DND-41 (cell line): ENCODE measurements around the gene ZNF521.

Experiments
- ATAC-seq: fragments of 200-7000 bp; cut with Tn5 transposase; 3 replicates; pipeline ENCODE4 v1.9.1; 2021; ENCODE audit warnings: low read depth; ENCODE audit not compliant: insufficient read depth
- DNase-seq: peaks from one replicate; pipeline ENCODE4 v3.0.0-alpha.2; 2020
- H2AFZ ChIP-seq: 2 replicates; pipeline ENCODE4 v1.6.0; 2012; ENCODE audit warnings: low read depth, low read length
- H3K27ac ChIP-seq: 2 replicates; pipeline ENCODE4 v1.5.1; 2012; ENCODE audit warnings: low read length, inconsistent platforms
- H3K27me3 ChIP-seq: fragments of 200-600 bp; sonication (generic); 2 replicates; pipeline ENCODE4 v1.6.0; 2012; ENCODE audit warnings: low read length, mild to moderate bottlenecking, inconsistent platforms; ENCODE audit not compliant: insufficient read depth, poor library complexity
- H3K36me3 ChIP-seq: 2 replicates; pipeline ENCODE4 v1.5.1; 2012; ENCODE audit warnings: low read length, inconsistent platforms; ENCODE audit not compliant: insufficient read depth
- H3K4me1 ChIP-seq: 2 replicates; pipeline ENCODE4 v1.5.1; 2012; ENCODE audit warnings: mild to moderate bottlenecking, low read length; ENCODE audit not compliant: insufficient read depth
- H3K4me2 ChIP-seq: 2 replicates; pipeline ENCODE4 v1.6.0; 2012; ENCODE audit warnings: mild to moderate bottlenecking, moderate library complexity, low read length, inconsistent platforms; ENCODE audit not compliant: insufficient read depth
- H3K4me3 ChIP-seq, 2 experiments: fragments of 200-600 bp in 1 of 2; shearing (Covaris generic) in 1 of 2; 2 replicates each; pipeline ENCODE4 v1.5.1; 2012 to 2016; ENCODE audit warnings: inconsistent platforms in 2 of 2, low read length in 2 of 2, mild to moderate bottlenecking in 2 of 2, low read depth in 1 of 2, moderate library complexity in 1 of 2
- H3K79me2 ChIP-seq: 2 replicates; pipeline ENCODE4 v1.6.0; 2012; ENCODE audit warnings: low read length, inconsistent platforms; ENCODE audit not compliant: insufficient read depth
- H3K9ac ChIP-seq: 2 replicates; pipeline ENCODE4 v1.6.0; 2012; ENCODE audit warnings: low read depth, mild to moderate bottlenecking, inconsistent platforms, low read length, moderate library complexity
- H3K9me3 ChIP-seq: 2 replicates; pipeline ENCODE4 v1.5.1; 2012; ENCODE audit warnings: low read length, moderate library complexity, mild to moderate bottlenecking, inconsistent platforms; ENCODE audit not compliant: insufficient read depth, severe bottlenecking
- H4K20me1 ChIP-seq: 2 replicates; pipeline ENCODE4 v1.6.0; 2012; ENCODE audit warnings: low read length; ENCODE audit not compliant: insufficient read depth
- EZH2 ChIP-seq: IDR thresholded peaks from 3 replicates; pipeline ENCODE4 v1.6.1; 2012; ENCODE audit warnings: borderline replicate concordance, low read depth, mild to moderate bottlenecking, moderate library complexity, low read length, inconsistent platforms; ENCODE audit not compliant: severe bottlenecking
- TF ChIP-seq, protein P1 (sequence below): IDR thresholded peaks from 2 replicates; pipeline ENCODE4 v1.5.1; 2012; ENCODE audit warnings: borderline replicate concordance, low read length, moderate library complexity, mild to moderate bottlenecking; ENCODE audit not compliant: poor library complexity, severe bottlenecking; ENCODE audit errors: extremely low read depth

Gene ZNF521

DNA sequence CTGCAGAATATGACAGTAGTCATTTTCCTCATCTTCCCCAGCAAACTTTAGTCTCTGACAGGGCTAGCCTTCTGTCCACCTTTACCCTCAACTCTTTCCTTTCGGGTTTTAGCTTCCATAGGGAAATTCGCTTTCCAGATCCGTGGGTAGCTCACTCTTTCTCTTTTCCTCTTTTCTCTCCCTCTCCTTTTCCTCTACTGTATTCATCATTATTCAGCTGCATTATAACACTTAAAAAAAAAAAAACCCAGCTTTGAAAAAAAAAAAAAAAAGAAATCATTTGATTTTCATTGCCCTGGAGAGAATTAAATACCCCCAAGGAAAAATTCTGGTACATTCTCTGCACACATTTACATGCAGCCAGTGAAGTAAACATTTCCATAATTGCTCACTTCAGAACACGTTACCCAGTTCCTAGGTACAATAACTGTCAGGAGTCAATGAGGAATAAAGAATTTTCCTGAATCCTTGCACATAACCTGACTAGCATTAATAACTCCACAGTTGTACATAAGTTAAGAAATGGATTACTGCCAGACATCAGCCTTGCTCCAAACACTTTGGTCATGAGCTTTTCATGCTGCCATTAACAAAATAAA lies 63.5 kb downstream of the ZNF521 start:
- no peaks in the 10 kb centered on the region for H3K4me1 ChIP-seq
- no peak overlapping the region for H2AFZ ChIP-seq
- no peak overlapping the region for H3K4me3 ChIP-seq
- no peaks in the 10 kb centered on the region for H3K36me3 ChIP-seq
- H3K27me3 ChIP-seq, result no peaks in the 10 kb centered on the region
- no peak for ATAC-seq
- no peak overlapping the region for H3K4me2 ChIP-seq
- H4K20me1 ChIP-seq, result no peaks in the 10 kb centered on the region
- no peak overlapping the region for H3K27ac ChIP-seq
- no peak overlapping the region for H3K9ac ChIP-seq
- no peak for DNase-seq
- H3K9me3 ChIP-seq, result no peaks in the 10 kb centered on the region
- H3K79me2 ChIP-seq, result no peaks in the 10 kb centered on the region
- TF ChIP-seq, protein P1, sequence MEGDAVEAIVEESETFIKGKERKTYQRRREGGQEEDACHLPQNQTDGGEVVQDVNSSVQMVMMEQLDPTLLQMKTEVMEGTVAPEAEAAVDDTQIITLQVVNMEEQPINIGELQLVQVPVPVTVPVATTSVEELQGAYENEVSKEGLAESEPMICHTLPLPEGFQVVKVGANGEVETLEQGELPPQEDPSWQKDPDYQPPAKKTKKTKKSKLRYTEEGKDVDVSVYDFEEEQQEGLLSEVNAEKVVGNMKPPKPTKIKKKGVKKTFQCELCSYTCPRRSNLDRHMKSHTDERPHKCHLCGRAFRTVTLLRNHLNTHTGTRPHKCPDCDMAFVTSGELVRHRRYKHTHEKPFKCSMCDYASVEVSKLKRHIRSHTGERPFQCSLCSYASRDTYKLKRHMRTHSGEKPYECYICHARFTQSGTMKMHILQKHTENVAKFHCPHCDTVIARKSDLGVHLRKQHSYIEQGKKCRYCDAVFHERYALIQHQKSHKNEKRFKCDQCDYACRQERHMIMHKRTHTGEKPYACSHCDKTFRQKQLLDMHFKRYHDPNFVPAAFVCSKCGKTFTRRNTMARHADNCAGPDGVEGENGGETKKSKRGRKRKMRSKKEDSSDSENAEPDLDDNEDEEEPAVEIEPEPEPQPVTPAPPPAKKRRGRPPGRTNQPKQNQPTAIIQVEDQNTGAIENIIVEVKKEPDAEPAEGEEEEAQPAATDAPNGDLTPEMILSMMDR, result no peak
- TF ChIP-seq EZH2, result no peak

GRCh38 chr18:25287106-25287505 lies 64.9 kb downstream of the ZNF521 start:
- Histone ChIP-seq H4K20me1 (no peaks in the 10 kb centered on the region), H2AFZ (no peak overlapping the region), H3K9ac (no peak overlapping the region), H3K36me3 (no peaks in the 10 kb centered on the region), H3K4me3 (no peak overlapping the region), H3K9me3 (no peaks in the 10 kb centered on the region), H3K4me2 (no peak overlapping the region), H3K4me1 (no peaks in the 10 kb centered on the region), H3K27ac (no peak overlapping the region), H3K27me3 (peaks cover 3% of the 10 kb centered on the region), H3K79me2 (no peaks in the 10 kb centered on the region)
- DNase-seq, result no peak
- no peak for ATAC-seq
- TF ChIP-seq, protein P1, result no peak
- no peak for TF ChIP-seq EZH2

- Histone ChIP-seq H3K27ac (no peak overlapping the region), H4K20me1 (no peaks in the 10 kb centered on the region), H3K9ac (no peak overlapping the region), H3K4me3 (no peak overlapping the region), H3K79me2 (no peaks in the 10 kb centered on the region), H3K27me3 (peaks cover 4% of the 10 kb centered on the region), H2AFZ (no peak overlapping the region), H3K36me3 (no peaks in the 10 kb centered on the region), H3K9me3 (no peaks in the 10 kb centered on the region), H3K4me1 (no peaks in the 10 kb centered on the region), H3K4me2 (no peak overlapping the region)
- DNase-seq (no peak), ATAC-seq (no peak)
- no peak for TF ChIP-seq EZH2
- TF ChIP-seq, protein P1, result no peak
Observed at GRCh38 chr18:25284861-25285550, 67.0 kb downstream of the ZNF521 start.
